Glutamatergic neuron (in vitro differentiated cells): ENCODE measurements around the gene ENTR1. TPM values are rescaled to one million over a fixed set of nuclear protein-coding genes. Genes with fewer than 3 reads are reported as not detected.

Source experiments
- DNase-seq: peaks from one replicate; pipeline ENCODE4 v3.0.0; 2022
- H3K27ac Mint-ChIP-seq: one replicate; pipeline ENCODE4 v1.8.0; 2020; ENCODE audit warnings: mild to moderate bottlenecking, mixed read lengths, inconsistent platforms; ENCODE audit not compliant: unreplicated experiment
- H3K27me3 Mint-ChIP-seq: one replicate; pipeline ENCODE4 v1.8.0; 2020; ENCODE audit warnings: mild to moderate bottlenecking, moderate library complexity, mixed read lengths, inconsistent platforms; ENCODE audit not compliant: unreplicated experiment
- H3K36me3 Mint-ChIP-seq: one replicate; pipeline ENCODE4 v1.8.0; 2020; ENCODE audit warnings: mild to moderate bottlenecking, mixed read lengths, inconsistent platforms; ENCODE audit not compliant: unreplicated experiment
- H3K4me1 Mint-ChIP-seq: one replicate; pipeline ENCODE4 v1.8.0; 2020; ENCODE audit warnings: mild to moderate bottlenecking, low read depth, mixed read lengths, inconsistent platforms; ENCODE audit not compliant: unreplicated experiment
- H3K4me3 Mint-ChIP-seq: one replicate; pipeline ENCODE4 v1.8.0; 2020; ENCODE audit warnings: mild to moderate bottlenecking, mixed read lengths, inconsistent platforms; ENCODE audit not compliant: unreplicated experiment
- H3K9me3 Mint-ChIP-seq: one replicate; pipeline ENCODE4 v1.8.0; 2020; ENCODE audit warnings: mild to moderate bottlenecking, moderate library complexity, mixed read lengths, inconsistent platforms; ENCODE audit not compliant: unreplicated experiment
- CTCF ChIP-seq: fragments of 200-600 bp; sonication (generic); IDR thresholded peaks from one replicate; pipeline ENCODE4 v1.5.0; 2021; ENCODE audit not compliant: partially characterized antibody, unreplicated experiment
- total RNA-seq: library from RNA; stranded (reverse); fragmentation: NEBNext Ultra II Directional; extraction: Animal tissue kit (Norgen Biotek cat#: 25700); gene quantifications from one replicate; pipeline ENCODE4 v1.2.1, GENCODE V29; 2021; ENCODE audit not compliant: unreplicated experiment

Gene ENTR1
- total RNA-seq, 1 donor from 2014 or later: 61.2 TPM

- Mint-ChIP-seq H3K4me3 (no peak overlapping the region), H3K27me3 (peaks cover 4% of the 10 kb centered on the region), H3K4me1 (peaks cover 3% of the 10 kb centered on the region), H3K36me3 (no peaks in the 10 kb centered on the region), H3K27ac (no peak overlapping the region), H3K9me3 (no peaks in the 10 kb centered on the region)
- no peak for DNase-seq
- TF ChIP-seq CTCF: no peak
Measured at GRCh38 chr9:136455043-136456002, 44.9 kb upstream of the ENTR1 start.

- H3K27ac Mint-ChIP-seq: no peak overlapping the region
- no peaks in the 10 kb centered on the region for H3K36me3 Mint-ChIP-seq
- no peaks in the 10 kb centered on the region for H3K9me3 Mint-ChIP-seq
- no peak for TF ChIP-seq CTCF
- no peak for DNase-seq
- peaks cover 3% of the 10 kb centered on the region for H3K4me1 Mint-ChIP-seq
- no peak overlapping the region for H3K4me3 Mint-ChIP-seq
- H3K27me3 Mint-ChIP-seq: peaks cover 4% of the 10 kb centered on the region
Measured at GRCh38 chr9:136454026-136454796, 43.8 kb upstream of the ENTR1 start.

- H3K4me3 Mint-ChIP-seq: no peak overlapping the region
- H3K9me3 Mint-ChIP-seq: no peaks in the 10 kb centered on the region
- no peak overlapping the region for H3K27ac Mint-ChIP-seq
Measured at GRCh38 chr9:136453326-136453725, 42.9 kb upstream of the ENTR1 start.

GRCh38 chr9:136451221-136451877 lies 40.9 kb upstream of the ENTR1 start:
- Mint-ChIP-seq H3K27ac (peak overlapping the region; percentile 78), H3K27me3 (peaks cover 6% of the 10 kb centered on the region), H3K36me3 (no peaks in the 10 kb centered on the region), H3K4me3 (no peak overlapping the region), H3K4me1 (peaks cover 3% of the 10 kb centered on the region), H3K9me3 (peaks cover 1% of the 10 kb centered on the region)
- DNase-seq: peak; percentile 44
- TF ChIP-seq CTCF: peak; percentile 12

More at GRCh38 chr9:136453326-136453725, 42.9 kb upstream of the ENTR1 start:
- Mint-ChIP-seq H3K27me3 (peaks cover 4% of the 10 kb centered on the region), H3K4me1 (peaks cover 3% of the 10 kb centered on the region), H3K36me3 (no peaks in the 10 kb centered on the region)
- no peak for DNase-seq
- TF ChIP-seq CTCF: no peak
